HG02943 (cell line): ENCODE data around the gene ADCK1.
"Not testable (repeated sequence)": the region's sequence is repeated elsewhere in the genome, so short reads cannot be mapped to it uniquely, and the experiment has no call there.

ENCODE experiments used
- ATAC-seq: cut with Tn5 transposase; IDR thresholded peaks from one replicate; pipeline ENCODE4 v1.9.1; 2021; ENCODE audit warnings: mild to moderate bottlenecking, low read depth, moderate library complexity; ENCODE audit not compliant: unreplicated experiment

The ADCK1 gene

GRCh38 chr14:77805706-77806105 is 5.8 kb downstream of the ADCK1 start:
- ATAC-seq = no peak

- ATAC-seq = no peak
Measured at GRCh38 chr14:77808250-77808649, 8.3 kb downstream of the ADCK1 start.

GRCh38 chr14:77809011-77809410 is 9.1 kb downstream of the ADCK1 start:
- no peak for ATAC-seq

GRCh38 chr14:77812028-77812427 is 12.1 kb downstream of the ADCK1 start:
- no peak for ATAC-seq

GRCh38 chr14:77812682-77813081 is 12.8 kb downstream of the ADCK1 start:
- not testable (repeated sequence) for ATAC-seq

- ATAC-seq = no peak
Measured at GRCh38 chr14:77822307-77822706, 22.4 kb downstream of the ADCK1 start.

- ATAC-seq = no peak
Measured at GRCh38 chr14:77822741-77823140, 22.8 kb downstream of the ADCK1 start.

GRCh38 chr14:77823378-77823777 is 23.5 kb downstream of the ADCK1 start:
- ATAC-seq = no peak

- no peak for ATAC-seq
Measured at GRCh38 chr14:77825895-77826519, 26.1 kb downstream of the ADCK1 start.

- ATAC-seq = no peak
Measured at GRCh38 chr14:77830692-77831091, 30.8 kb downstream of the ADCK1 start.

- ATAC-seq = no peak
Measured at GRCh38 chr14:77832297-77832696, 32.4 kb downstream of the ADCK1 start.

GRCh38 chr14:77837926-77838325 is 38.0 kb downstream of the ADCK1 start:
- no peak for ATAC-seq

- ATAC-seq = no peak
Measured at GRCh38 chr14:77838831-77839511, 39.1 kb downstream of the ADCK1 start.

- no peak for ATAC-seq
Measured at GRCh38 chr14:77843195-77843594, 43.3 kb downstream of the ADCK1 start.

GRCh38 chr14:77843651-77844050 is 43.7 kb downstream of the ADCK1 start:
- no peak for ATAC-seq

- no peak for ATAC-seq
Measured at GRCh38 chr14:77844802-77845201, 44.9 kb downstream of the ADCK1 start.

GRCh38 chr14:77848031-77848430 is 48.1 kb downstream of the ADCK1 start:
- ATAC-seq = no peak

- no peak for ATAC-seq
Measured at GRCh38 chr14:77849711-77850110, 49.8 kb downstream of the ADCK1 start.

GRCh38 chr14:77853919-77854318 is 54.0 kb downstream of the ADCK1 start:
- ATAC-seq = no peak

- no peak for ATAC-seq
Measured at GRCh38 chr14:77856941-77857340, 57.0 kb downstream of the ADCK1 start.

- ATAC-seq = no peak
Measured at GRCh38 chr14:77859934-77860570, 60.1 kb downstream of the ADCK1 start.

- no peak for ATAC-seq
Measured at GRCh38 chr14:77861201-77861600, 61.3 kb downstream of the ADCK1 start.
